Measurements from ENCODE around the gene HS6ST1. TPM values are rescaled to one million over a fixed set of nuclear protein-coding genes. Genes with fewer than 3 reads are reported as not detected.
A peak's percentile ranks its signal among the peaks of the same experiment; 100 is the strongest.
"Not testable (repeated sequence)": the region's sequence is repeated elsewhere in the genome, so short reads cannot be mapped to it uniquely, and the experiment has no call there.

The HS6ST1 gene
- total RNA-seq, 2 experiments from 2014 or later: 7.9 to 8.4 TPM

DNA sequence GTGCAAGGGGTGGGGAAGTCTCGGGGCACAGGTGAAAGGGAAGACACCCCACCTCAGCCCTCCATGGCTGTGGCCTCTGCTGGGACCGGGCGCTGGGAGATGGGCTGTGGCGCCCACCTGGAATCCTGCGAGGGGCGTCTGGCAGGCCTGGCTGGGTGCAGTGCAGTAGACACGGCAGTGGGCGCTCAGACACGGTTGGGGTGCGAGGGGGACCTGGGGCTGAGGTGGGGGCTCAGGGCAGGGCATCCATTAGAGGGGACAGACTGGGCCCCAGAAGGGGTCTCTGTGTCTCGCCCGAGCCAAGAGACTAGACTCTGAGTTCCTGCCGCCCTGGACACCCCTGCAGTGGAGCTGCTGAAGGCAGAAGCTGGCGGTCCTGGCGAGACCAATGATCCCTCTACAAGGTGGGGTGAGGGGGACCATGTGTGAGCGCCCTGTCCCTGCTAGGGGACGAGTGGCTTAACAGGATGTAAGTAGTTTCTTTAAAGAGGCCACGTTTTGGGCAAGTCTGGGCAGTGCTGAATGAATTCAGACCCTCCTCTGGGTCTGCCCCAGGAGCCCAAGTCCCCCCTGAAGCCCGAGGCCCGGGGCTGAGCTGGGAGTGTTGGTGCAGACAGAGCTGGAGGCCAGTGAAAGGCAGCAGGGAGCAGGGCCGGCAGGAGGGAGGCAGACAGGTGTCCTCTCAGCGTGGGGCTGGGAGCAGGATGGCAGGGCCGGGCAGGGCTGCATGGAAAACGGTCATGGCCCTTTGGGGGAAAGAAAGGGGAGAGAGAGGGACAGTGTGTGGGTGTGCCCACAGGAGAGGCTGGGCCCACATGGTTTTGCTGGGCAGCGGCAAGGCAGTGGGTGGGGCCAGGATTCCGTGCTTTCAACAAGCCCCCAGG lies 57.2 kb downstream of the HS6ST1 start:
- peak overlapping the region; percentile 5 for H3K27ac Mint-ChIP-seq
- POLR2A ChIA-PET: no interaction called here
- peaks cover 5% of the 10 kb centered on the region for H3K27me3 Mint-ChIP-seq
- no peaks in the 10 kb centered on the region for H3K36me3 Mint-ChIP-seq (ENCODE audit: low read depth)
- CTCF ChIA-PET: no interaction called here
- H3K4me3 Mint-ChIP-seq: no peak overlapping the region
- no peaks in the 10 kb centered on the region for H3K4me1 Mint-ChIP-seq
- DNase-seq: no peak
- H3K9me3 Mint-ChIP-seq: no peaks in the 10 kb centered on the region

DNA sequence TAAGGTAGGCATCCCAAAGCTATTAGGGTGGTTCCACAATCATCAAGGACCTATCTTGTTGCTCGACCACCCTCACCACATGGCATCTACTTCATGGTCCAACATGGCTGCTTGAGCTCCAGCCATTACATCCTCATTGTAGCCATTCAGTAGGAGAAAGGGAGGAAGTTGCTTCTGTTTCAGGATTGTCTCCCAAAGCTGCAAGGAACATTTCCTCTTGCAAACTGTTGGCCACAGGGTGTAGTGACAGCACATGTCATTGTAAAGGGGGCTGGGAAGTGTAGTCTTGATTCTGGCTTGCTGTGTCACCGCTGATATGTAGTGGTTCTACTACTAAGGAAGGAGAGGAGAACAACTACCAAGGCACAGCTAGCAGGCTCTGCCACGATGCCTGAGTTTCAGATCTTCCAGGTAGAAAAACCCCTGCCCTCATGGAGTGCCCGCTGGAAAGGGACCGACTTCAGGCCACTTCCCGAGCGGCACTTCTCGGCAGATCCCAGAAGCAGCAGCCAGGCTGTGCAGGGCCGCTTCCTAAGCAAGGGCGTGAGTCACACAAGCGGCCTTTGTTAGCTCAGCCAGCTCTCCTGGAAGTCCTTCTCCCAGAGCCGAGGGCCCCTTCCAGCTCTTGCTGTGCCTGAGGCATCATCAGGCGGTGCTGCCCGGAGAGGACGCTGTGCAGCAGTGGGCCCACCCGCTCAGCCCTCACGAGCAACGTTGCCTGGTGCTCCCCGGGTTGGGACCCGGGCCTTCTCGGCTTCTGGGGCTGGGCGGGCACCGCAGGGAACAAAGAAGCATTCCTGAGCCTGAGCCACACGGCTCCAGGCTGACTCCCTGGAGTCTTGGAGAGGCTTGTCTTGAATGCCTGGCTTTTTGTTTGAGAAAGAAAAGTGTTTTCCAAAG lies 58.2 kb downstream of the HS6ST1 start:
- Mint-ChIP-seq H3K4me3 (no peak overlapping the region), H3K27me3 (peaks cover 14% of the 10 kb centered on the region), H3K9me3 (no peaks in the 10 kb centered on the region), H3K27ac (no peak overlapping the region), H3K4me1 (no peaks in the 10 kb centered on the region), H3K36me3 (ENCODE audit: low read depth) (no peaks in the 10 kb centered on the region)
- no peak for DNase-seq
- POLR2A ChIA-PET: no interaction called here
- CTCF ChIA-PET: no interaction called here

DNA sequence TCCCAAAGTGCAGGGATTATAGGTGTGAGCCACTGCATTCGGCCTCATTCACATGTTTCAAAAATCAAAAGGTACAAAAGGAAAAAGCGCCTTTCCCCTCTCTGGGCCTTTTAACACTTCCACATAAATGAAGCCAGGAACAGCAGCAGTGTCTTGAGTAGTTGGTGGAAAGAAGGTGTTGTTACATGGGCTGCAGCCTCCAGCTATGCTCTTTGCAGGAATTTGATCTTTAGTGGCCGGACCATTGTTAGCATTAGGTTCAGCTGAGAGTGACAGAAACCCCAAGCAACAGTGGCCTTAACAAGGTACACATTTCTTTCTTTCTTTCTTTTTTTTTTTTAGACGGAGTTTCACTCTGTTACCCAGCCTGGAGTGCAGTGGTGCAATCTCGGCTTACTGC lies 59.1 kb downstream of the HS6ST1 start:
- H3K4me3 Mint-ChIP-seq: no peak overlapping the region
- DNase-seq: no peak
- H3K27ac Mint-ChIP-seq: no peak overlapping the region
- H3K36me3 Mint-ChIP-seq (ENCODE audit: low read depth): no peaks in the 10 kb centered on the region
- peaks cover 17% of the 10 kb centered on the region for H3K27me3 Mint-ChIP-seq
- H3K4me1 Mint-ChIP-seq: no peaks in the 10 kb centered on the region
- H3K9me3 Mint-ChIP-seq: no peaks in the 10 kb centered on the region
- ChIA-PET POLR2A (interaction anchor here (0.6 kb wide), 1 partner anchor 1594 kb away, joined by 3 read pairs; no protein-coding TSS in a partner anchor), CTCF (no interaction called here)

DNA sequence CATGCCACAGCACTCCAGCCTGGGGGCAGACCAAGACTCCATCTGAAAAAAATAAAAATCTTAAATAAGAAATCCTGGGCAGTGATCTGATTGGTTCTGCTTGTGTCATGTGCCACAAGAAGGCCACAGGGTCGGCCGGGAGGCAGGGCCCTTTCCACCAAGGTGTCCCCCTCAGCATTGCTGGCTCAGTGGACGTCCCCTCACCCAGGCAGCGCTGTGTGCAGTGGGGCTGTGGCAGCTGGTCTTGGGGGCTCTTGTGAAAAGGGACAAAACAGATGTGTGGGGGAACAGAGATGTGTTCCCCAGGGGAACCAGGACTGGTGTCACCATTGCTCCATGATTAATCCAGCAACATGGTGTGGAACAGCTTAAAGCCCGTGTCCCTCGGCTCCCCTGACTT lies 60.5 kb downstream of the HS6ST1 start:
- ChIA-PET POLR2A (interaction anchor here (0.6 kb wide), 1 partner anchor 53 kb away, joined by 4 read pairs; no protein-coding TSS in a partner anchor), CTCF (no interaction called here)
- Mint-ChIP-seq H3K27ac (no peak overlapping the region), H3K36me3 (ENCODE audit: low read depth) (no peaks in the 10 kb centered on the region), H3K4me1 (no peaks in the 10 kb centered on the region), H3K27me3 (peaks cover 17% of the 10 kb centered on the region), H3K4me3 (no peak overlapping the region), H3K9me3 (no peaks in the 10 kb centered on the region)
- DNase-seq: no peak

DNA sequence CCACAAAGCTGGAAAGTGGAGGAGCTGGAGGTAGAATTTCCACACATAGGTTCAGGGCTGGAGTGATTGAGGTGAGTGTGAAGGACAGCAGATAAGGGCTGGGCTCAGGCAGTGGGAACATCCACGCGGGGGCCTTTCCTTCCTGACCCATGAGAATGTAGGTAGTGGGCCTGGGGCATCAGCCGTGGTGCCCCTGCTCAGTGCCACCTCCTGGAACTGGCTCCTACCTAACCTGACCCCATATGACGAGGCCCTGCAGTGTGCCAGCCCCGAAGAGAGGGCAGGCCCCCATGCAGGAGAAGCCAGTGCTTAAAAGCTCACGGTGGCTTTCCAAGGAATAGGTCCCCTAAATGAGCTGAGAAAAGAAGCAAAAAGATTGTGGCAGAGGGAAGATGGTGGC lies 66.2 kb downstream of the HS6ST1 start:
- H3K36me3 Mint-ChIP-seq (ENCODE audit: low read depth): no peaks in the 10 kb centered on the region
- CTCF ChIA-PET: no interaction called here
- POLR2A ChIA-PET: no interaction called here
- peaks cover 17% of the 10 kb centered on the region for H3K27me3 Mint-ChIP-seq
- H3K9me3 Mint-ChIP-seq: no peaks in the 10 kb centered on the region
- no peak overlapping the region for H3K27ac Mint-ChIP-seq
- no peaks in the 10 kb centered on the region for H3K4me1 Mint-ChIP-seq
- DNase-seq: no peak
- no peak overlapping the region for H3K4me3 Mint-ChIP-seq

DNA sequence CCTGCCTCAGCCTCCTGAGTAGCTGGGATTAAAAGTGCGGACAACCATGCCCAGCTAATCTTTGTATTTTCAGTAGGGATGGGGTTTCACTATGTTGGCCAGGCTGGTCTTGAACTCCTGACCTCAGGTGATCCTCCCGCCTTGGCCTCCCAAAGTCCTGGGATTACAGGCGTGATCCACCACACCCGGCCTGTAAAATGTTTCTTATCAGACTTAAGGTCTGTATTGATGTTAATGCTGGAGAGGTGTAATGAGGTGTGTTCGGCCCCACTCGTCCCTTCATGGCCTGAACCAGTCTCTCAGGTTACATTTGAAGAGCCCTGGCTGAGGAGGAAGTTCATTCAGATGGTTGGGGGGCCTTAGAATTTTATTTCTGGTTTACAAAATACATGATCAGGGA lies 66.6 kb downstream of the HS6ST1 start:
- POLR2A ChIA-PET, CTCF ChIA-PET, H3K27ac Mint-ChIP-seq: not testable (repeated sequence)

DNA sequence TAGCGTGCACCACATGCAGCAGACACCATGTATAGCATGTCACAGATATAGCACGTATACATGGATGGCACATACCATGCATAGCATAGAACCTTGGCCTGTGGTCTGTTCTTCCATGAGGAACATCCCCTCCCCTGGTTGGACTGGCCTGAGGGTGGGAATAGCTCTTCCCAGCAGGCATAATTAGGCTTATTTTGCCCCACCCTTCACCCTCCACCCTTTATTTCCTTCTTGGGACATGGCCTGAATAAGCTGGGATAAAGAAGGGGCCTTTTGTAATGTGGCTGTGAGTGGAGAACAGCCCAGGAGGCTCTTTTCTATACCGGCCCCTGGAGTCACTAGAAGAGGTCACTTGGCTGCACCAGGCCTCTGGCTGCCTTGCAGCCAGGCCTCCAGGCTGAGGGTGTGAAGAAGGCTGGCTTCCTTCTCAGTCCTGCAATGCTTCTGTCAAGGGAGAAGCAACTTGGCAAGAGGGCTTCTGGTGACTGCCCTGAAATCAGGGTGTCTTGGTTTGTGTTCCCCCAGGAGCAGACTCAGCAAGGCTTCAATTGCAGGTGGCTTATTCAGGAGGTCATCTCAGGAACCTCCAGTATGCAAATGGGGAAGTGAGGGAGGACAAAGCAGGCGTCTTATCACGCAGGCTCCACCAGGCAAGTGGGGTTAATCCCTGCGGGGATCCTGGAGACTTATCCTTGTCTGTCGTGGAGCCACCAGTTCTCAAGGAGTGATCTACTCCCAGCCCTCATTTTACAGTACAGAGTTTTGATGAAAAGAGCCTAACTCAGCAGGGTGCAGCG lies 68.2 kb downstream of the HS6ST1 start:
- Mint-ChIP-seq H3K27me3 (peaks cover 3% of the 10 kb centered on the region), H3K36me3 (ENCODE audit: low read depth) (no peaks in the 10 kb centered on the region), H3K9me3 (no peaks in the 10 kb centered on the region), H3K4me1 (peaks cover 8% of the 10 kb centered on the region), H3K27ac (no peak overlapping the region), H3K4me3 (no peak overlapping the region)
- CTCF ChIA-PET: no interaction called here
- POLR2A ChIA-PET: no interaction called here
- DNase-seq: no peak

More for the DNA sequence above, 66.6 kb downstream of the HS6ST1 start:
- H3K4me3 Mint-ChIP-seq; H3K4me1 Mint-ChIP-seq; DNase-seq; H3K36me3 Mint-ChIP-seq (ENCODE audit: low read depth); H3K9me3 Mint-ChIP-seq: not testable (repeated sequence)
- H3K27me3 Mint-ChIP-seq: peaks cover 16% of the 10 kb centered on the region

DNA sequence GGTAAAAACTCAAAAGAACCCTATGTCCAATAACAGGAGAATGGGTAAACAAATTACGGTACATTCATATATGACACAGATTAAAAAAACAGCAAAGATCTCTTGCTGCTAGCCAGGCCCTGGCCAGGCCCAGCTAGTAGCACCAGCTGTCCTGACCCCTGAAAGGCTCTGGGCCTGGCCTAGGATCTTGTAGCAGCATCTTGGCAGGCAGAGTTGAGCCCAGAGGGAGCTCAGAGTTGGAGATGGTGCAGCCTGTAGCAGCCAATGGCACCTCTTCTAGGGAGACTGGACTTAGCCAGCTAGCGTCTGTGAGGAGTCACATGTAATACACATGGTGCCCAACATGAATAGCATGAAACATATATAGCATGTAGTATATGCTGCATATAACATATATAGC lies 69.1 kb downstream of the HS6ST1 start:
- no peak overlapping the region for H3K27ac Mint-ChIP-seq
- no peaks in the 10 kb centered on the region for H3K36me3 Mint-ChIP-seq (ENCODE audit: low read depth)
- no peaks in the 10 kb centered on the region for H3K9me3 Mint-ChIP-seq
- DNase-seq: no peak
- H3K4me3 Mint-ChIP-seq: no peak overlapping the region
- POLR2A ChIA-PET: no interaction called here
- CTCF ChIA-PET: no interaction called here
- H3K27me3 Mint-ChIP-seq: no peaks in the 10 kb centered on the region
- H3K4me1 Mint-ChIP-seq: peaks cover 8% of the 10 kb centered on the region

DNA sequence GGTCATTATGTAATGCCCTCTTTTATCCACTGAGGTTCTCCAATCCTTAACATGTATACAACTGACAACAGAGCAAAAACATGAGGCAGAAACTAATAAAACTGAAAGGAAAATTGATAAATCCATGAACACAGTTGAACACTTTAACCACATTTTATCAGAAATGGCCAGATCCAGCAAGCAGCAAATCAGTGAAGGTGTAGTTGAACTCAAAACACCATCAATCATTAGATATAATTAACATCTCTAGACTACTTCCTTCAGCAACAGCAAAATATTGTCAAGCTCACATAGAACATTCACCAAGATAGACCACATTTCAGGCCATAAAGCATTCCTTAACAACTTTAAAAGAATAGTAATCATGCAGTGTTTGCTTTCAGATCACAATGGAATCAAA lies 72.9 kb downstream of the HS6ST1 start:
- CTCF ChIA-PET: no interaction called here
- peaks cover 8% of the 10 kb centered on the region for H3K4me1 Mint-ChIP-seq
- no peak for DNase-seq
- POLR2A ChIA-PET: no interaction called here
- H3K9me3 Mint-ChIP-seq: no peaks in the 10 kb centered on the region
- no peak overlapping the region for H3K27ac Mint-ChIP-seq
- no peak overlapping the region for H3K4me3 Mint-ChIP-seq
- no peaks in the 10 kb centered on the region for H3K36me3 Mint-ChIP-seq (ENCODE audit: low read depth)
- peaks cover 4% of the 10 kb centered on the region for H3K27me3 Mint-ChIP-seq

DNA sequence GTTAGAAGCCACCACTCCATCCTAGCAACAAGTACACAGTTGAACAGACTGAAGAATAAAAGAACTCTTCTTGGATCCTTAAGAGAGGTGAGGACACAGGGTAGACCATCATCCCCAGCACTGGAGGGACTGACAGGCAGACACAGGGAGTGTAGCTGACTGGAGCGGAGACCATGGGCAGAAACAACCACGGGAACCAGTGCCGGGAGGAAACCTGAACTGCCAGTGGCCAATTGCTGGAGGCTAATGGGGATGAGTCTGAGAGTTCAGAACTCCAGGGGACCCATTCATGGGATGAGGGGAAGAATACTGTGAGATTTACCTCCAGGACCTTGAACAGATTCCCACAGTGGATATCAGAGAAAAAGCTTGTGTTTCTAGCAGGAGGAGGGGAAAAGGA lies 76.8 kb downstream of the HS6ST1 start:
- Mint-ChIP-seq H3K4me1 (peaks cover 7% of the 10 kb centered on the region), H3K27ac (no peak overlapping the region), H3K36me3 (ENCODE audit: low read depth) (no peaks in the 10 kb centered on the region), H3K27me3 (peaks cover 4% of the 10 kb centered on the region), H3K9me3 (no peaks in the 10 kb centered on the region), H3K4me3 (no peak overlapping the region)
- ChIA-PET POLR2A (no interaction called here), CTCF (no interaction called here)
- DNase-seq: no peak

DNA sequence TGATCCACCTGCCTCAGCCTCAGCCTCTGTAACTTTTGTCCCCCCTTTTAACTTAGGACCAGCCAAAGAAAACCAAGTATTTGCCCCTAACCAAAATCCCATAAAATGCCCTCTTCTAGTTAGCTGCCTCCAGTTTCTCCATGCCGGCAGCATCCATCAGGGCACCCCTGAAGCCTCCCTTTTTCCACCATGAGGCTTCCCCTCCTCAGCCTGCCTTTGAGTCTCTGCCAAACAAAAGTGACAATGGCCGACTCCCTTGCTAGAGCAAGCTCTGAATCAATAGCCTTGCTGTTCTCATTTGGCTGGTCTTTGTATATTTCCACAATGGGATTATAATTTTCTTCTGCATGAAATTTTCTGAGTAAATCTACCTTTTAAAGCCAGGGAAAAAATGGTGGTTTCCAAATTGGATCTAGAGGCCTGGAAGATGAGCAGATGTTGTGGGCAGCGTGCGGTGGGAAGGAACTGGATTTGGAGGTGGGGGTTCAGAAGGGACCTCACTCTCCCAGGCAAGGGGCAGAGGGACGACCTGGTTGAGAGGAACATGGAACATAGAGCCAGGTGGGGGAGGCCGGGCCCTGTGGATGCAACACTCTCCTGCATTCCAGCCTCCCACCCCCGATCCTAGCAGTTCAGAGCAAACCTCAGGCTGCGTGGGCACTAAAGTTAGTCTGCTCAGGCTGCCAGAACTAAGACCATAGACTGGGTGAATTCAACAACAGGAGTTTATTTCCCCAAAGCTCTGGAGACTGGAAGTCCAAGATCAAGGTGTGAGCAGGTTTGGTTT lies 80.6 kb downstream of the HS6ST1 start:
- ChIA-PET POLR2A (no interaction called here), CTCF (no interaction called here)
- Mint-ChIP-seq H3K27me3 (peaks cover 2% of the 10 kb centered on the region), H3K27ac (no peak overlapping the region), H3K4me3 (no peak overlapping the region), H3K36me3 (ENCODE audit: low read depth) (no peaks in the 10 kb centered on the region), H3K4me1 (peaks cover 4% of the 10 kb centered on the region), H3K9me3 (no peaks in the 10 kb centered on the region)
- no peak for DNase-seq

DNA sequence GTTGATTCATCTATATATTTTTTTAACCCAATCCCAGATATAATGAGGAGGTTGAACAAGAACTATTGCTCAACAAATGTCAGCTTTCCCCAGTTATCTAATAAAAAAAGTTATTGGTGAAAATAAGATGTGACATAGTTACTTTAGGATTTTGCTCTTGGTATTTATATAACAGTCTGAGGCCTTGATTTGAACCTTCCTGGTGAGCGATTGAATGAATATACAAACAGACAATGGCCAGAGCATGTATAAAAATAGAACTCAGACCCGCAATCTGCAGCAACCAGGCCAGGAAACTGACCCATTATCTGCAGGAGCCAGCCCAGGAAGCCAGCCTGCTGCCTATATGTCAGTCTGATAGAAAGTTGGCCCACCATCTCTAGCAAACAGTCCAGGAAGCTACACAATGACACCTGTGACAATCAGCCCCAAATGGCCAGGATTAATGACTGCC lies 81.6 kb downstream of the HS6ST1 start:
- CTCF ChIA-PET: no interaction called here
- H3K27ac Mint-ChIP-seq: no peak overlapping the region
- POLR2A ChIA-PET: no interaction called here
- H3K36me3 Mint-ChIP-seq (ENCODE audit: low read depth): no peaks in the 10 kb centered on the region
- peaks cover 2% of the 10 kb centered on the region for H3K27me3 Mint-ChIP-seq
- no peak overlapping the region for H3K4me3 Mint-ChIP-seq
- no peak for DNase-seq
- peaks cover 6% of the 10 kb centered on the region for H3K4me1 Mint-ChIP-seq
- no peaks in the 10 kb centered on the region for H3K9me3 Mint-ChIP-seq

Measured in activated CD4-positive, alpha-beta T cell treated with anti-CD3 and anti-CD28 coated beads, Interleukin-2, amount 10 ng/mL, durations not matched to agents 7 days and 5 days (primary cell).